IPS DF 4.7 (cell line): Measurements from ENCODE around the gene DQX1.
A peak's percentile ranks its signal among the peaks of the same experiment; 100 is the strongest.

Source experiments
- DNase-seq: peaks from one replicate; pipeline ENCODE4 v3.0.0-alpha.2; 2013; ENCODE audit warnings: low spot score; ENCODE audit errors: extremely low read depth

Gene DQX1

GRCh38 chr2:74532222-74532621 lies 6.2 kb upstream of the DQX1 start:
- no peak for DNase-seq

- DNase-seq: no peak
These were observed 5.6 kb upstream of the DQX1 start for GRCh38 chr2:74531666-74532065.

- no peak for DNase-seq
These were observed 4.5 kb upstream of the DQX1 start for GRCh38 chr2:74530239-74531187.

DNA sequence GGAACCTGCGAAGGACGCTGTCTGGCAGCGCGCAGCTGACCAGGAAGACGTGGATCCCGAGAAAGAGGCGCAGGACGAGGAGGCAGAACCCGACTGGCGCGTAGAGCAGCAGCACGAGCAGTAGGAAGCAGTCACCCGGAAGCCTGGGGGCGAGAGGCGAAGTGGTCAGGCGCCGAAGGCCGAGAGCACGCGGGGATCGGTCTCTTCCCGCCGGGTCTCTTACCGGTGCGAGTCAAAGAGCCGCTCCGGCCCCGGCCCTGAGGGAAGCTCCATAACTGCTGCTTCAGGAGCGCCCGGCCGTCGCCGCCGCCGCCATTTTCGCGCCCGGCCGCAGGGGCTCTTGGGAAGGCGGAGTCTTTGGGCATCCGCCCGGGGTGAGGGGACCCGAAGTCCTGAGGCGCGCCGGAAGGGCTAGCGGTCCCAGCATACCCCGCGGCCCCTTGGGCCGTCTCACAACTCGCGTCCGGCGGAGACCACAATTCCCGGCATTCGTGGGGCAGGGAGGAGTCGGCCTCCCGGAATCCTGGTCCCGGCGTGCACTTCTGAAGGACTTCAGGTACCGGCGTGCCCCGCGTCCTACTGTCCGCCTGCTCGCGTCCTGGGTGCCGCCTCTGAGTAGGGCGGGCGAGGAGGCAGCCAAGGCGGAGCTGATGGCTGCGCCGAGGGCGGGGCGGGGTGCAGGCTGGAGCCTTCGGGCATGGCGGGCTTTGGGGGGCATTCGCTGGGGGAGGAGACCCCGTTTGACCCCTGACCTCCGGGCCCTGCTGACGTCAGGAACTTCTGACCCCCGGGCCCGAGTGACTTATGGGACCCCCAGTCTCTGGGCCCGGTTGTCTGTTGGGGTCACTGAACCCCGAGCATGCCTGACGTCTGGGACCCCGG lies 3.6 kb upstream of the DQX1 start, which contains the start of the genes AUP1 and HTRA2:
Gene AUP1, minus strand, starts transcription at position 350 of the 882 bp plus-strand sequence. Its CDS starts 77 bp downstream, at position 273.
Gene HTRA2, plus strand, starts transcription at position 577 of the 882 bp plus-strand sequence. Its CDS starts 74 bp downstream, at position 651.
- DNase-seq: peak; percentile 91

DNA sequence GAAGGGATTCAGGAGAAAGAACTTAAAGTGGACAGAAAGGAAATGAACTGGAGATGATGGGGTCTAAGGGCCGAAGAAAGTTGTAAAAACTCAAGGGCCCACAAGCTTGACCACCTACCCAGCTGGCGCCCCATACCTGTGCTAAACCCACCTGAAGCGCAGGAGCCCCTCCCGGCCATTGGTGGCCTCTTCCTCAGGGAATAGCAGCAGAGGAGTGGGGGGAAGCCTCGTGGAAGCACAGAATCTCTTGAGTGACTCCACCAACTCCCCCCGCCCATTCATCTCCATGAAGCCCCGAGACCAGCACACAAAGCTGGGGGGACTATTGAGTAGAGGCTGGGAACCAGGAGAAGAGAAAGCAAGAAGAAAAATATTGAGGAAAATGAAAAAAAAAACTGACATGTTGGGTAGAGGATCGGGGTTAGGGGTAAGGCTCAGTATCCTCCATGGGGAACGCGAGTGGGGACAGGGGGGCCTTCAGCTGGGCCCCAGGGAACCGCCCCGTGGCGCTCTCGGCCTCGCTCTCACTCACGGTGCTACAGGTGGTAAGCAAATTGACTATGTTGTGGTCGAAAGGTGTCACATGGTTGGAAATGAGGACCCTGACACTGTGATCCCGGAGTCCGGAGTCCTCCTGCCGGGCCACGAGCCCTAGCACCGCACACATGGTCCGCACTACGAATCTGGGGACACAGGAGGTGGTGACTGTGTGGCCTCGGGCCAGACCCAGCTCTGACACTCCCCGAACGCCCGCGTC lies 2.7 kb upstream of the DQX1 start:
- no peak for DNase-seq

DNA sequence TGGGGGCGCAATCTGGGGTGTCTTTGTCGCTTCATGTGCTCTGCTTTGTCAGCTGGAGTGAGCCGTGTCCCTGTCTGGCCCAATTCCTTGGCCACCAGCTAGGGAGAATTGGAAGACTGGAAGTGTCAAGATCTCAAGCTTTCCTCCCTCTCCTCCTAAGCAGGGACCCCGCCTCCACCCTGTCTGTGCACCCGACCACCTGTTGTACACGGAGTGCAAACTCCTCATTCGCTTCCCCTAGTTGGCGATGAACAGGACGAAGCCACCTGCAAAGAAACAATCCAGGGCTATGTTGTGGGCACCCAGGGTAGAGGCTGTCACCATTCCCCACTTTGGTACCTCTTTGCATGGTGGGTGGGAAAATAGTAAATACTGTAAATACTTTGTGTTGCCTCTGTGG lies 1.7 kb upstream of the DQX1 start:
- no peak for DNase-seq

- DNase-seq: no peak
These were observed 709 bp upstream of the DQX1 start for GRCh38 chr2:74526649-74527230.

GRCh38 chr2:74524955-74525716 lies 895 bp downstream of the DQX1 start:
- no peak for DNase-seq

GRCh38 chr2:74524005-74524404 lies 2.0 kb downstream of the DQX1 start:
- DNase-seq: no peak

GRCh38 chr2:74522516-74522915 lies 3.5 kb downstream of the DQX1 start:
- DNase-seq: no peak

DNA sequence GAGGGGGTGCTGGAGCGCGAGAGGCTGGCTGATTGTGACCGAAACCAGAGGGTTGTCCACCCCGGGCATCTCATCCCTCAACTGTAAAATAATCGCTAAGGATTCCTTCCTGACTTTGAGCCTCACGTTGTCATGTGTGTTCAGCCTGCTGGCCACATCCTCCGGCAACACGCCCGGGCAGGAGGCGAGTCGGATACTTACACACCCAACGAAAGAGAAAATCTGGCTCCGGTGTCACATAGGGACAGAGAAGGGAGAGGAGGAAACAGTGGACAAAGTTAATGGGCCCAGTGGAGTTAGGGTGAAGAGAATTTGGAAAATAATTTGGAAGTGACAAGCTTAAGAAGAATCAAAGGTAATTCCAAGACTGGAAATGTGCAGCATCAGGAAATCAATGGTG lies 9.4 kb downstream of the DQX1 start:
- DNase-seq: no peak

GRCh38 chr2:74515981-74516633 lies 9.9 kb downstream of the DQX1 start:
- no peak for DNase-seq

GRCh38 chr2:74515271-74515980 lies 10.6 kb downstream of the DQX1 start:
- DNase-seq: no peak

DNA sequence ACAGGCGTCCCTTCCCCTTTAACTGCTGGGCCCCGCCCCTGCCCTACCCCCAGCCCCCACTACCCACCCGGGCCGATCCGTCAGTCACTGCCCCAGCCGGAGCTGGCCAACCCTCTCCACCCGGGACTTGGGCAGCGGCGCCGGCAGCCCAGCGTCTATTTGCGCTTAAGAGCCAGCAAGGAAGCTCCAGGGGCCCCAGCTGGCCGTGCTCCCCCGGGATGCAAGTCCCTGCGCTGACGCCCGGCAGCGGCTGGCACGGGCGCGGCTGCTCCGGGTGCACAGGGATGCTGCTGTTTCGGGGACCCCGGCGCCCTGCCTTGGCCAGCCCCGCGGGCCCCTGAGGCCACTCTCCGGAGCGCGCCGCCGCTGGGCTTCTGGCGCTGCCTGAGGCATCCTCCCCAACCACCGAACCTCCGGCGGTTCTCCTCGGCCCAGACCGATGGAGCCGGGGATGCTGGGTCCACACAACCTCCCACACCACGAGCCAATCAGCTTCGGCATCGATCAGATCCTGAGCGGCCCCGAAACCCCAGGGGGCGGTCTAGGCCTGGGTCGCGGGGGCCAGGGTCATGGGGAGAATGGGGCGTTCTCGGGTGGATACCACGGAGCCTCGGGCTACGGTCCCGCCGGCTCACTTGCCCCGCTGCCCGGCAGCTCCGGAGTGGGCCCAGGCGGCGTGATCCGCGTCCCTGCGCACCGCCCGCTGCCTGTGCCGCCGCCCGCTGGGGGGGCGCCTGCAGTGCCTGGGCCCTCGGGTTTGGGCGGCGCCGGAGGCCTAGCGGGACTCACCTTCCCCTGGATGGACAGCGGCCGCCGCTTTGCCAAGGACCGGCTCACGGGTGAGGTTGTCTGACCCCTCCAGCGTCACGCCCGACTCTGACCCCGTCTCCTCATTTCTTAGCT lies 11.4 kb downstream of the DQX1 start, which contains the start of gene TLX2:
Gene TLX2, plus strand, starts transcription at position 83 of the 903 bp plus-strand sequence. Its CDS starts 357 bp downstream, at position 440.
- no peak for DNase-seq

DNA sequence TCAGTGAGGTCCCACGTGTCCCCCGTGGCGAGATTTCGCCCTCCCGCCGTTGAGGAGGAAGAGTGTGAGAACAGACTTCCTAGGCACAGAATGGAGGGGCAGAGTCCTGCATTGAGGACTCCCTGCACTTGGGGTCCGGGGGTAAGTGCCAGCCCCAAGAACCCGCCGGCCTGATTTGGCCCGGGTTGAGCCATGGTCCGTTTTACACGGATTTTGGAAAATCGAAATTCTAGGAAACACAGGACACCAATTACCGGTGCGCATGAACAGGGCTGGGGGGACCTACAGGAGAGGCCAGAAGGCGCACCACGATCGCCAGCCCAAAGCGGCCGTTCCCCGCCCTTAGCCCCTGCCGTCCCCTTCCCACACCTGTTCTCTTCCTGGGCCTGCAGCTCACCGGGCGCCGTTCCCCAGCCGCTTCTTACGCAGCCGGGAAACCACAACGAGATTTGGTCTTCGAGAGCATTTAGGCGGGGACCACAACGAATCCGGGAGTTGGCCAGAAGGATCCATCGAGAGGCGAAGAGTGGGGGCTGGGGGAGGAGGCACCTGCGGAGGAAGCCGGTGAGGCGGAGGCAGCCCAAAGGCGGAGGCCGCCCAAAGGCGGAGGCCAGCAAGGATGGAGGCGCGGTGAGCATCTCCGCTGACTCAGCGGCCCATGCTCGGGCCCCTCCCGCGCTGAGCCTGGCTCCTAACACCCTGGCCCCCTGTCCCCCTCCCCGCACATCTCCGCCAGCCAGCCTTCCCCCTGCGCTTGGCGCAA lies 12.2 kb downstream of the DQX1 start:
- DNase-seq: no peak

DNA sequence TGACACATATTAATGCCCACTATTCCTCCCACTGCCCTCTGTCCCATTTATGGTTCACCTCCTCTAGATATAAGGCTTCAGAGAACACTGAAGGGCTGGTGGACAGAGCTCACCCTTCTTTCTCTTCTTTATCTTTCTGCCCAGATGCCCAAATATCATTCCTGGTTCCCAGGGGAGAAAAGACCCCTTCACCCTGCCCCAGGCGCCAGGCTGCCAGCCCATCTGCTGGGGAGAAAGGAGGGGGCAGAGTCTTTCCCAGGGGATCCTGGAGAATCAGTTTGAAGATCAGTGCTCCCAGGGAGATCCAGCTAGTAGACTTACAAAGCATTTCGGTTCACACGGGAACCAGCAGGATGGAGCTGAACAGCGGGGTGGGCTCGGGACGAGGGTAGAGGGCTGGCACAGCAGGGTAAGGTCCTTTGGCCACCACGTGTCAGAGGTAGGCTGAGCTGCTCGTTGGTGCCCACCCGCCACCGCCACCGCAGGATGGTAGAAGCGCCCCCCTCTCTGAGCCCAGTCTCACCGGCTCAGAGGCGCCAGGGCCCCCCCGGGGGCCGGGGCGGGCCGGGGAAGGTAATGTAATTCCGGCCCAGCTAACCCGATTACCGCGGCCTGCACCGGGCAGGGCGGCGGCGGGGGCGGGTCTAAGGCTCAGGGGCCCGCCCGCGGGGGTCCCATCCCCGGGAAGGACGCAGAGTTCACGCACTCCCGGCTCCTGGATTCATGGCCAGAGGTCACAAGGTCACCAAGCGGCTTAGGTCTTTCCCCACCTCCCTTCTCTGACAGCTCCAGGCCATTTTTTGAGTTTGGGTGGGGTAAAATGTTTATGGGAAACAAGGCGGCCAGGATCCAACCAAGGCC lies 13.1 kb downstream of the DQX1 start:
- no peak for DNase-seq
